GM12892 (cell line): ENCODE measurements around the gene MYO5A.

ENCODE experiments used
- POLR2A ChIP-seq: IDR thresholded peaks from 2 replicates; pipeline ENCODE4 v1.6.1; 2011; ENCODE audit warnings: low read depth, low read length, control low read depth
- POLR2AphosphoS5 ChIP-seq: IDR thresholded peaks from 2 replicates; pipeline ENCODE4 v1.6.1; 2011; ENCODE audit warnings: low read depth, low read length, control low read depth
- TAF1 ChIP-seq: IDR thresholded peaks from 2 replicates; pipeline ENCODE4 v1.6.1; 2011; ENCODE audit warnings: low read depth, mild to moderate bottlenecking, control low read depth, low read length, borderline replicate concordance

DNA sequence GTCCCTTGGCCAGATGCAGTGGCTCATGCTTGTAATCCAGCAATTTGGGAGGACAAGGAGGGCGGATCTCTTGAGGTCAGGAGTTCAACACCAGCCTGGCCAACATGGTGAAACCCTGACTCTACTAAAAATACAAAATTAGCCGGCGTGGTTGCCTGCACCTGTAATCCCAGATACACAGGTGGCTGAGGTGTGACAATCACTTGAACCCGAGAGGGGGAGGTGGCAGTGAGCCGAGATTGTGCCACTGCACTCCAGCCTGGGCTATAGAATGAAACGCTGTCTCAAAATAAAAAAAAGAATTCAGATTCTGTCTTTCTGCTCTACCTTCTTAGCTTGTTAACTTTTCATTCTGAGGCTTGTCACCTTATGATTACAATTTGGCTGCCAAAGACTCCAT is 22.1 kb downstream of the MYO5A start:
- TF ChIP-seq POLR2AphosphoS5 (no peak), POLR2A (no peak), TAF1 (no peak)
